ENCODE measurements around the gene ZNF576.

GRCh38 chr19:43620061-43621001 is 23.9 kb downstream of the ZNF576 start:
- TF ChIP-seq CTCF (IDR thresholded peaks at IDR 0.05; ENCODE audit: low read depth, low read length) (no peak), MYC (IDR thresholded peaks at IDR 0.05; ENCODE audit: low read depth, low read length) (no peak)

Measured in NB4 (cell line).